Urinary bladder (tissue), 4 donors: ENCODE results near the gene WASF3. TPM values are rescaled to one million over a fixed set of nuclear protein-coding genes. Genes with fewer than 3 reads are reported as not detected.

ENCODE experiments used
- DNase-seq: peaks from one replicate; pipeline ENCODE4 v3.0.0-alpha.2; 2015; ENCODE audit errors: extremely low spot score
- H3K27ac ChIP-seq: one replicate; pipeline ENCODE4 v1.5.1; 2013; ENCODE audit warnings: low read depth, mild to moderate bottlenecking, moderate library complexity
- H3K36me3 ChIP-seq: one replicate; pipeline ENCODE4 v1.6.1; 2013; ENCODE audit warnings: mild to moderate bottlenecking, moderate library complexity; ENCODE audit not compliant: insufficient read depth
- H3K4me1 ChIP-seq: one replicate; pipeline ENCODE4 v1.6.1; 2013; ENCODE audit warnings: mild to moderate bottlenecking, moderate library complexity; ENCODE audit not compliant: insufficient read depth
- H3K4me3 ChIP-seq: one replicate; pipeline ENCODE4 v1.5.1; 2013; ENCODE audit warnings: low read depth, low read length
- WGBS: extraction: QIAGEN DNeasy Blood & Tissue Kit; methylation state at CpG from one replicate; pipeline ENCODE4 v1.1.7; 2013; 5-methylcytosine and 5-hydroxymethylcytosine counted together
- polyA plus RNA-seq: library from polyadenylated mRNA; stranded (reverse); fragments of 200-250 nt; gene quantifications from one replicate; pipeline ENCODE4 v1.2.3, GENCODE V29; 2013
- total RNA-seq: library from RNA; depleted of rRNA; stranded (reverse); fragments of >200 nt; gene quantifications from one replicate; pipeline ENCODE4 v1.2.3, GENCODE V29; 2014
- donor health status: healthy with polysubstance abuse.
- donor health status: healthy.

WASF3 gene
- total RNA-seq (9.0 TPM), polyA plus RNA-seq (13.6 TPM)

GRCh38 chr13:26557393-26558073, at the start of gene WASF3:
TSS of gene WASF3 (plus strand) at chr13:26557683. CDS start at chr13:26642271, 84,588 bp downstream.
- Histone ChIP-seq H3K36me3 (no peaks in the 10 kb centered on the region), H3K4me3 (peak within 1 kb of the TSS; percentile 89), H3K27ac (no peak within 1 kb of the TSS), H3K4me1 (no peaks in the 10 kb centered on the region)
- DNase-seq: peak; percentile 77
- WGBS: under 1% methylated on average over 94 of the region's 94 CpGs

- DNase-seq: no peak
- WGBS: 72% methylated on average over 4 of the region's 4 CpGs
Measured at GRCh38 chr13:26508885-26509284, 48.6 kb upstream of the WASF3 start.

GRCh38 chr13:26509491-26509890, 48.0 kb upstream of the WASF3 start:
- Histone ChIP-seq H3K4me3 (no peak overlapping the region), H3K36me3 (no peaks in the 10 kb centered on the region), H3K27ac (no peak overlapping the region), H3K4me1 (no peaks in the 10 kb centered on the region)
- WGBS: 93% methylated on average over 10 of the region's 10 CpGs
- no peak for DNase-seq

More at GRCh38 chr13:26508885-26509284, 48.6 kb upstream of the WASF3 start:
- Histone ChIP-seq H3K4me3 (no peak overlapping the region), H3K4me1 (no peaks in the 10 kb centered on the region), H3K27ac (no peak overlapping the region), H3K36me3 (no peaks in the 10 kb centered on the region)

- Histone ChIP-seq H3K36me3 (no peaks in the 10 kb centered on the region), H3K27ac (no peak overlapping the region), H3K4me1 (no peaks in the 10 kb centered on the region), H3K4me3 (no peak overlapping the region)
- DNase-seq: no peak
- WGBS: 46% methylated on average over 6 of the region's 6 CpGs
Measured at GRCh38 chr13:26513931-26514330, 43.6 kb upstream of the WASF3 start.

- H3K4me1 ChIP-seq: no peaks in the 10 kb centered on the region
- WGBS: 78% methylated on average over 4 of the region's 4 CpGs
- no peak overlapping the region for H3K27ac ChIP-seq
- no peaks in the 10 kb centered on the region for H3K36me3 ChIP-seq
- no peak overlapping the region for H3K4me3 ChIP-seq
- no peak for DNase-seq
Measured at GRCh38 chr13:26515721-26516120, 41.8 kb upstream of the WASF3 start.

- H3K4me3 ChIP-seq: no peak overlapping the region
- no peaks in the 10 kb centered on the region for H3K4me1 ChIP-seq
- no peak overlapping the region for H3K27ac ChIP-seq
- H3K36me3 ChIP-seq: no peaks in the 10 kb centered on the region
- 84% methylated on average over 2 of the region's 2 CpGs for WGBS
- no peak for DNase-seq
Measured at GRCh38 chr13:26517936-26518335, 39.5 kb upstream of the WASF3 start.

- Histone ChIP-seq H3K4me1 (no peaks in the 10 kb centered on the region), H3K4me3 (no peak overlapping the region), H3K36me3 (no peaks in the 10 kb centered on the region), H3K27ac (no peak overlapping the region)
- WGBS: 9% methylated on average over 5 of the region's 5 CpGs
- DNase-seq: no peak
Measured at GRCh38 chr13:26518451-26518959, 39.0 kb upstream of the WASF3 start.

- 45% methylated on average over 5 of the region's 5 CpGs for WGBS
- no peak for DNase-seq
Measured at GRCh38 chr13:26522571-26522970, 34.9 kb upstream of the WASF3 start.

GRCh38 chr13:26523007-26523406, 34.5 kb upstream of the WASF3 start:
- no peaks in the 10 kb centered on the region for H3K36me3 ChIP-seq
- H3K4me3 ChIP-seq: no peak overlapping the region
- WGBS: 86% methylated on average over 6 of the region's 6 CpGs
- H3K4me1 ChIP-seq: no peaks in the 10 kb centered on the region
- no peak for DNase-seq
- H3K27ac ChIP-seq: no peak overlapping the region

More at GRCh38 chr13:26522571-26522970, 34.9 kb upstream of the WASF3 start:
- no peak overlapping the region for H3K27ac ChIP-seq
- H3K36me3 ChIP-seq: no peaks in the 10 kb centered on the region
- H3K4me3 ChIP-seq: no peak overlapping the region
- no peaks in the 10 kb centered on the region for H3K4me1 ChIP-seq

GRCh38 chr13:26525528-26525927, 32.0 kb upstream of the WASF3 start:
- Histone ChIP-seq H3K4me1 (no peaks in the 10 kb centered on the region), H3K27ac (no peak overlapping the region), H3K4me3 (no peak overlapping the region), H3K36me3 (no peaks in the 10 kb centered on the region)
- no peak for DNase-seq

- H3K27ac ChIP-seq: no peak overlapping the region
- WGBS: 58% methylated on average over 2 of the region's 2 CpGs
- DNase-seq: no peak
Measured at GRCh38 chr13:26526702-26527216, 30.7 kb upstream of the WASF3 start.

GRCh38 chr13:26528527-26528926, 29.0 kb upstream of the WASF3 start:
- no peak for DNase-seq
- no peak overlapping the region for H3K27ac ChIP-seq
- WGBS: 26% methylated on average over 1 of the region's 1 CpG
- no peaks in the 10 kb centered on the region for H3K4me1 ChIP-seq
- no peak overlapping the region for H3K4me3 ChIP-seq
- no peaks in the 10 kb centered on the region for H3K36me3 ChIP-seq

More at GRCh38 chr13:26526702-26527216, 30.7 kb upstream of the WASF3 start:
- Histone ChIP-seq H3K4me1 (no peaks in the 10 kb centered on the region), H3K4me3 (no peak overlapping the region), H3K36me3 (no peaks in the 10 kb centered on the region)

GRCh38 chr13:26529441-26529840, 28.0 kb upstream of the WASF3 start:
- no peak for DNase-seq
- H3K36me3 ChIP-seq: no peaks in the 10 kb centered on the region
- no peak overlapping the region for H3K27ac ChIP-seq
- WGBS: 27% methylated on average over 6 of the region's 6 CpGs
- no peaks in the 10 kb centered on the region for H3K4me1 ChIP-seq
- H3K4me3 ChIP-seq: no peak overlapping the region

GRCh38 chr13:26531742-26532141, 25.7 kb upstream of the WASF3 start:
- no peak overlapping the region for H3K27ac ChIP-seq
- 50% methylated on average over 3 of the region's 3 CpGs for WGBS
- H3K4me1 ChIP-seq: no peaks in the 10 kb centered on the region
- H3K4me3 ChIP-seq: no peak overlapping the region
- DNase-seq: no peak
- H3K36me3 ChIP-seq: no peaks in the 10 kb centered on the region
